Measurements from ENCODE around the gene SLC12A8.

GRCh38 chr3:125054449-125055329 lies 157.9 kb downstream of the SLC12A8 start:
- TF ChIP-seq CTCF (IDR thresholded peaks at IDR 0.05) (peak in 2 of 4 donors; percentile 4 to 16), POLR2A (IDR thresholded peaks at IDR 0.05) (peak; percentile 61)

Data from right lobe of liver (tissue), 4 donors.